ENCODE data around the gene CYSLTR2.

CYSLTR2 gene, protein sequence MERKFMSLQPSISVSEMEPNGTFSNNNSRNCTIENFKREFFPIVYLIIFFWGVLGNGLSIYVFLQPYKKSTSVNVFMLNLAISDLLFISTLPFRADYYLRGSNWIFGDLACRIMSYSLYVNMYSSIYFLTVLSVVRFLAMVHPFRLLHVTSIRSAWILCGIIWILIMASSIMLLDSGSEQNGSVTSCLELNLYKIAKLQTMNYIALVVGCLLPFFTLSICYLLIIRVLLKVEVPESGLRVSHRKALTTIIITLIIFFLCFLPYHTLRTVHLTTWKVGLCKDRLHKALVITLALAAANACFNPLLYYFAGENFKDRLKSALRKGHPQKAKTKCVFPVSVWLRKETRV

DNA sequence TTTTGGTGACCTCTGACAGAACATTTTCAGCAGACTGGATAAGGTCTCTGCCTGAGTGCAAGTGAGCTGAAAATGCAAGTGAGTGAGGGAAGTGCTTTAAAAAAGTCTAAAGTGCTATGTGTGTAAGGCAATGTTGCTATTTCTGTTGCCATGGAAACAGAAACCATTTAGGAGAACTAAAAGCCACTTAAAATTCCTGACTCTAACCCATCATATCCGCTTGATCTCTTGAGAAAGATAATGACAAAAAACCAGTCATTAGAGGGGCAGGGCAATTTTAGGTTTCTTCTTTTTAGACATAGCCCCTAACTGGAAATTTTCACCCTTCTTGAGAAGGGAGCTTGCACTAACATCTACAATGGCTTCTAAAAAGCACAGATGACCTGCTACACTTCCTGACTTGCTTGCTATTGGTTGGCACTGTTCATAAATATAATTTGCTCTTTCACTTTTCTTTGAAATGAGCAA, at the start of gene CYSLTR2:
Gene CYSLTR2, plus strand, starts transcription at position 458 of the 468 bp plus-strand sequence. CDS start 52,889 bp downstream, outside the sequence.
- no peak for DNase-seq (ENCODE audit: low read depth in 1 of 2, low spot score in 1 of 2)

DNA sequence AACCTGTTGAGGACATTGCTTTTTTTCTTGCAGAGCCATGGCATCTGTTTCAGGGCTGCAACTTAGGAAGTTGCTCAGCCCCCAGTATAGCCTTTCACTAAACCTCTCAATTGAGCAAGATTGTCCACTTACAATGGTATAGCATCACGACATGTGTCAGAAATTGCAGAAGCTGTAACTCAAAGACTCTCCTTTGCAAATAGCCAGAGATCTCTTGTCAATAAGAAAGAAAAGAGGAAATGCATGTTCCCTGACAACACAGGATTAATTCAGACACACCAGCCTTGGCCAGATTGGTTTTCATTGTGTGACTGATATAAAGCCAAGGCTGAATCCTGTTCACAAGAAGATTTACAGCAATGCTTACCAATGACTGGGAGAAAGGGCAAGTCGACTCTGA, 38.7 kb upstream of the CYSLTR2 start:
- DNase-seq (ENCODE audit: low read depth in 1 of 2, low spot score in 1 of 2): no peak

DNA sequence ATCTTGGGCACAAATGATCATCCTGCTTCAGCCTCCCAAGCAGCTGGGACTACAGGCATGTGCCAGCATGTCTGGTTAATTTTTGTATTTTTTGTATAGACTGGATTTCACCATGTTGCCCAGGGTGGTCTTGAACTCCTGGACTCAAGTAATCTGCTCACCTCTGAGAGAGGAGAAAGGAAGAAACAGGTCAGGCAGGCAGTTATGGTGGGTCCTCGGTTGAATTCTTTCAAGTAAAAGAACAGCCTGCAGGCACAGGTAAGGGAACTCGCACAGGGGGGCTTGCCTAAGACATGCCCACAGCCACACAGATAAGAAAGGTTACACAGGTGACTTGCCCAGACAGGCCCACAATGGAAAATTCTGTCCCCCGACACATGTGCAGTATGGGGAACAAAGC, 34.8 kb upstream of the CYSLTR2 start:
- DNase-seq (ENCODE audit: low read depth in 1 of 2, low spot score in 1 of 2): no peak

DNA sequence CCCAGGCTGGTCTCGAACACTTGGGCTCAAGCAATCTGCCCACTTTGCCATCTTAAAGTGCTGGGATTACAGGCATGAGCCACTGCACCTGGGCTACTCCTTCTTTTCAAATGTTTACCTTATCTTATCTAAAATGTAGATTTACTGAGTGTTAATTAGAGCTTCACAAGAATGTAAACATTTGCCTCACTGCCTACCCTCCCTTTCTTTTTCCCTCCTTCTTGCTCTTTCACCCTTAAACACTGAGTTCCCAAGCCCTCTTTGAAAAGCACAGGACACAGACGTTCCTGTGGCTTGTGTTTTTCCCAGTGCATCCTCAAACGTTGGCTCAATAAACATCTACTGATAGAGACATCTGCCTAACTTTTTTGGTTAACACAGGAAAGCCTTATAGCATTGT, 32.7 kb upstream of the CYSLTR2 start:
- no peak for DNase-seq (ENCODE audit: low read depth in 1 of 2, low spot score in 1 of 2)

DNA sequence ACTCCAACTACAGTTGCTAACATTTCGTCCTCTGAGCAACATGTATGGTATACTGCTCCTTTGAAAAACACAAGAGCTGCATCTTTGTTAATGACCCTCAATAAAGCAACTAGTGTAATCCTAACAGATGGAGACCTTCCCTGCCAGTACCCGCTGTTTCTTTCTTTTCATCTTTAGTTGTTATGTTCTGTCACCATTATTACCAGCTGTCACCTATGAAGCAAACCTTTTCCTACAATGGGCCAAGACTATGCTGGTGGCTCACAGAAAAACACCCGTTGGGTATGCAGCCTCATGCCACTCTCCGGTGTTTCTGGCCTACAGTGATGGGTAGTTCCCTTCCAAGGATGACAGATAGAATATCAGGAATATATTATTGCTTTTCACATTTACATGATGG, 29.7 kb upstream of the CYSLTR2 start:
- DNase-seq (ENCODE audit: low read depth in 1 of 2, low spot score in 1 of 2): no peak

DNA sequence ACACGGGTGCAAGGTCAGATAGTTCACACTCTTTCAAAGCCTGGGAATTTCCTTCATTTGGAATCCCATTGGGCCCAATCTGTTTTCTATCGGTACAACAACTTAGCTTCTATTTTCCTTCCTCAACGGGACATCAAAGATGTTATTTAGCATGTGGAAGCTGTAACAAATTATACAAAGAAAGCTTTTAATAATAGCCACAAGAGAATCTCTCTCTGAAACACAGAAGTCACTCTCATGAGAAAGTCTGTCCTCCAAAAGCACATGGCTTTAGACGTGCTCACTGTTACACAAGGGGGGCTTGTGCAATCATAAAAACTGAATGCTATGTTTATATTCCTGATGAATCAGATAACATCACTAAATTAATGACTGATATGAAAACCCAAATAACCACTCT, 28.9 kb upstream of the CYSLTR2 start:
- no peak for DNase-seq (ENCODE audit: low read depth in 1 of 2, low spot score in 1 of 2)

DNA sequence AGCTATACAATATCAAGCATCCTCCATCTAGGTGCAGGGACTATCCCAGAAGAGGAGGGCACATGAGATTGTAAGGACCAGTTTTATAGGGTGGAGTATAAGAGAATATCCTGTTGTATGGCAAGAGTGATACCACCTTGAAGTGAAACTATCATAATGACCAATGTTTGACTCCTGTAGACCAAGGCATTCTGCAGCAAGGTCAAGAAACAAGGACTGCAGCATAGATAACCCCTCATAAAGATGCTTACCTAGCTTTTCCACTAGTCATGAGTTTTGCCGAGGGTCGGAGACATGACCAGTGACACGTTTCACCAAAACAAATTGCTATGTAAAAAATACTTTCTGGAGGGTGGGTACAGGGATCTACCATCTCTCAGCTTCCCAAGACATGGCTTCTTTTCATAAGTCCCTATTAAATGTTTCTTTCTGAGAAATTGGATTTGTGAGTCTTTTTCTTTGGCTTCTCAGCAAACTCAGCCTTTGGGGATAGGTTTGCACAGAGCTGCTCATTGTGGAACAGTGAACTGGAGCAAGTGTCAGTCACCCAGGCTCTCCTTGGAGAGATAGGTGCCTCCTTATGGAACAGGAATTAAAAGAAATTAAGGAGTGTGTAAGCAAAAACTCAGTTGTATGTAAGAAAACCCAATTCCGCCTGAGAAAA, 28.2 kb upstream of the CYSLTR2 start:
- DNase-seq (ENCODE audit: low read depth in 1 of 2, low spot score in 1 of 2): no peak

DNA sequence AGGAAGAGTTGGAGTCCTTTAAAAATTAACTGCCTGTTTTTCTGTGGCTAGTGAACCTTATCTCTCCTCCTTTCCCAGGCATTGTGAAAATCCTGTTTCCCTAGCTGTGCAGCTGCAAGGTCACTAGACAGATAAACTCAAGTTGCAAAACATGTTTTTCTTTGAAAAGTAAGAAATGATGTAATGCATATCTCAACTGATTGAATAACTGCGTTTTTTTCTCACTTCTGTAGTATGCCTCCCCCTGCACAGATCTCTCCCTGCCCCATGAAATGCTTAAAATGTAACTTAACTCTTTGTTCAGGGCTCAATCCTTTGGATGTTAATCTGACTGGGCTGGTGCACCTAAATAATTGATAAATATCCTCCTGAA, 27.7 kb upstream of the CYSLTR2 start:
- DNase-seq (ENCODE audit: low read depth in 1 of 2, low spot score in 1 of 2): no peak

DNA sequence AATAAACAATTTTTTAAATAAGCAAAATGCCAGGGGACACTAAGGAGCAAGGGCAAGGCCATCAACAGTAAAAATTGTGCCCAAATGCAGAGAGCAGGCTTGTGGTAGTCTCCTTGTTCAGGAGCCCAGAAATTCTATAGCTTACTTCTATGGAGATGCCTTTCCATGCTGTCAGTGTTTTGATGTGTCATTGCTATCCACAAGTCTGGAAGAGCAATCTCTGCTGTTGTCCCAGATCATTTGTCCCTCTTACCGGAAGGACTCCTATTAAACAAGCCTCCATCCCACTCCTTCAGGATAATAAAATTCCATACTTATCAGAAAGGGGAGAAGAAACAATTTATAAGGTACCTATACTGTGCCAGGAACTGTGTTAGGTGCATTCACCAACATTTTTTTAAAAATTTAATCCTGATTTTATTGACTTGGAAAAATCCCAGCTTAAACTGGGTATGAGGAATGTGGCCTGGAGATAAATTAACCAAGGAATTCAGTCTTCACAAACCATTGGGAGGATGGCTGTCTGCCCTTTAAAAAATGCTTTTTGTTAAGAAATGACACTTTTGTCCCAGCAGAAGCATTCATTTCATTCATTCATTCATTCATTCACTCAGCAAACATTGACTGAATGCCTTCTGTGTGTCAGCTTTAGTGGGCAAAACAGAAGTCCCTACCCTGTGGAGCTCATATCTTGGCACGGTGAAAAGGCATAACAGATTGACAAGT, 26.8 kb upstream of the CYSLTR2 start:
- DNase-seq (ENCODE audit: low read depth in 1 of 2, low spot score in 1 of 2): no peak

DNA sequence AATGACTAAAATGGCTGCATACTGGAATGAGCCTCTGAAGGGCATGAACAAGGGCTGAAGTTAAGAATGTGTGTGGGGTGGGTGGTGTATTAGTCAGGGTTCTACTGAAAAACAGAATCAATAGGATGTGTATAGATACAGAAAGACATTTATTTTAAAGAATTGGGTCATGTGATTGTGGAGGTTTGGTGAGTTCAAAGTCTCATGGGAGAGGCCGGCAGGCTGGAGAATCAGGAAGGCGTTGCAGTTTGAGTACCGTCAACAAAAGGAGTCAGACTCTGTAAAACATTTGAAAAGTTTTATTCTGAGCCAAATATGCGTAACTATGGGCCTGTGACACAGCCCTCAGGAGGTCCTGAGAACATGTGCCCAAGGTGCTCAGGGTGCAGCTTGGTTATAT, 24.5 kb upstream of the CYSLTR2 start:
- DNase-seq (ENCODE audit: low read depth in 1 of 2, low spot score in 1 of 2): no peak

DNA sequence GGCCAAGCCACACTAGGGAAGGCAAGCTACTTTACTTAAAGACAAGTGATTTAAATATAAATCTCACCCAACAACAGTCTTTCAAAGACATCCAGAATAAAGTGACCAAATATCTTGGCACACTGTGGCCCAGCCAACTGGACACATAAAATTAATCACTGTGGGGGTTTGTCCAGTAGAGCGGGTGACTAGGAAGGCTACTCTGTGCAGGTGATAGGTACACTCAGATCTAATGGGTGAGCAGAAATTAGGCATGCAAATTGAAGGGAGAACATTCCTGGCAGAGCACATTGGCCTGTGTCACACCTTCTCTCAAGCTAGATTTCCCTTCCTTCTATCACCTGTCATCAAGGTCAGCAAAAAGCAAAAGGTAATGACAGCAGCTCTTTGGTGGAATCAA, 23.4 kb upstream of the CYSLTR2 start:
- no peak for DNase-seq (ENCODE audit: low read depth in 1 of 2, low spot score in 1 of 2)

DNA sequence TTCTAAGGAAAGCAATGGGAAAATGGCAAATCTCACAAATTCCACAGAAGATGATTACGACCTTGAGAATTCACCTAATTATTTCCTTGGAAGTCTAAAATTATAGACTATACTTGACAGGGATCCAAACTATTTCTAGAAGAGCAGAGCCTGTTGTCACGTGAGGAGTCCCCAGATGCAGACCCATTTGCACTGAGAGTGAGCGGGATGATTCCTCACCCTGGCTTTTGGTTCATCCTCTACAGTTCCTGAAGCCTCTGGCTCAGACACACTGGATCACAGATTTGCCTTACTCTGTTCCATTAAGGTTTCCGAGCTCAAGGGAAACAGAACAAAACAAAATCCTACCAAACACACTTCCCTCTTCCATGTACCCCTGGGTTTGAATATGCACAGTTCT, 23.0 kb upstream of the CYSLTR2 start:
- DNase-seq (ENCODE audit: low read depth in 1 of 2, low spot score in 1 of 2): no peak

DNA sequence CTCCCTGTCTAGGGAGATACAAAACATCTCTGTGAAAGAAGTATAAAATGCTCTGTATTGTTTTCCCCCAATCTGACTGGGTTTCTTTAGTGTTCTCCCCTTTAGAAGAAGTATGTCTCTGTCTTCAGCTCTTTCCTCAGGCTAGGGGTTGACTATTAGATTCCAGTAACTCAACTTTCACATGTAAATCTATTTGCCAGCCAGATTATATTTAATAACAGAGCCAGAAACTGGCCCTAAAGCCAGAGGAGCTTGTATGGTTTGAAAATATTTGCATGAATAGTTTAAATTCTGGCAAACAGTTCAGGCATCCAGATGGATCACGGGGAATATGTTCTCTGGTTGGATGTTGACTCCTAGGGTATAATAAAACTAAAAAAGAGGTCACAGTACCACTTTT, 22.3 kb upstream of the CYSLTR2 start:
- DNase-seq (ENCODE audit: low read depth in 1 of 2, low spot score in 1 of 2): no peak

DNA sequence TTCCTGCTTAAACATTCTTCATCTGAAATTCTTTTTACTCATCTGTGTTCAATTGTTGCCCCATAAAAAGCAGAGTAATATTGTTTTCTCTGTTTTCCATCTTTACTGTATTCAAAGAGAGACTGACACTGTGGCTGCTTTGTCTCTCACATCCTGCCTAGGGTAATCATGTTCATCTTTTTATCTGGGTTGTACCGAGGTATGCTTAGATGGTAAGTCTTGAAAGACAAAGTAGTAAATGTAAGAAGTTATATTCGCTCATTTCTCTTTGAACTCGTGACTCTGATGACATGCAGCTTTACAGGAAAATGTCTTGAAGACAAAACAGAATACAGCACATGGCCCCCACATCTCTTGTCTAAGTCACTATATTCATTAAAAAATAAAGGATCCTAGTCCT, 20.0 kb upstream of the CYSLTR2 start:
- DNase-seq (ENCODE audit: low read depth in 1 of 2, low spot score in 1 of 2): no peak

DNA sequence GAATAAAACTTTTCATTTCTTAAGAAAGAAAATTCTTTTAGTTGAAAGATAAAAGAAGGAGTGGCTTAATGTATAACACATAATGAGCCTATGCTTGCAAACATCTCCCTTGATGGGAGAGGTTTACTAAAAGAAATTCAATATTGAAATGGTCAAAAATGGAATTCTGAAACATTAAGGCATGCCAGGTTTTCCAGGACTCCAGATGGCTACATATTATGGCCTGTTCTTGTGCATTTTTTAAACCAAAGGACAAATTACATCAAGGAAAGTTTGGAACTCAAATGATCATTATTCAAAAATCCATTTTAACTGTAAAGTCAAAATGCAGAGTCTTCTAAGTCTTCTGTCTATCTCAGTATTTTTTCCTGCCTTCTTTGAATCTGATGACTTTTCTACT, 19.1 kb upstream of the CYSLTR2 start:
- no peak for DNase-seq (ENCODE audit: low read depth in 1 of 2, low spot score in 1 of 2)

DNA sequence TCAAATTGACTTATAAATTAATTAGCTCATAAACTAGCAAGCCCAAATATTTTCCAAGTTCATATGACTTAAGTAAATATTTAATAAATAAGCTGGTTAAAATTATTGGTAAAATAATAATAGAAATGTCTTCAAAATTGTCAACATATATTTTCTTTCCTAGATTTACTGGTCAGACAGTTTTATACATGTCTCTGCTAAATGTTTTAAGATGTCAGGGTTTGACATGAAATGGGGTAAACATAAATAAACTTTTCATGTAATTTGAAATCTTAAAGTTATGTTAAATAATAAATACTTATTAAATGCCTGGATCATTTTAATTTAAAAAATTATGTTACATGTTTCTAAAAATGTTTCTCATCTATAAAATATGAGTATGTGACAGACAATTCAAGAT, 18.3 kb upstream of the CYSLTR2 start:
- DNase-seq (ENCODE audit: low read depth in 1 of 2, low spot score in 1 of 2): no peak

DNA sequence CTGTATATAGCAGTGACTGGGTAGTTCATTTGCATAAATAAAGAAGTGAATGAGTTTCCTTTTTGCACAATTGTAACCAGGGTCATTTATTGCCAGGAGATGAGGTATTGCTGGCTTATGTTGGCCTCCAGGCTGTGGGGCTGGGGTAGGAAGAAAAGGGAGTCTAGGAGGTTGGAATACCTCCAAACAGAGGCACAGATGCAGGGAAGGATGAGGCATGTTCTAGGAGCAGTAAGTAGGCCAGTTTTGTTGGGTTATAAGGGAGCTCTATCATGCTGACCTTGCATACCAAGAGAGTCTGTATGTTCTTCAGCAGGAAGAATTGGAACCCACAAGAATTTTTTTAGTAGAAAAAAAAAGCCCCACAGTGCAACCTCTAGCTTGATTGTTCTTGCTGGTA, 17.2 kb upstream of the CYSLTR2 start:
- no peak for DNase-seq (ENCODE audit: low read depth in 1 of 2, low spot score in 1 of 2)

DNA sequence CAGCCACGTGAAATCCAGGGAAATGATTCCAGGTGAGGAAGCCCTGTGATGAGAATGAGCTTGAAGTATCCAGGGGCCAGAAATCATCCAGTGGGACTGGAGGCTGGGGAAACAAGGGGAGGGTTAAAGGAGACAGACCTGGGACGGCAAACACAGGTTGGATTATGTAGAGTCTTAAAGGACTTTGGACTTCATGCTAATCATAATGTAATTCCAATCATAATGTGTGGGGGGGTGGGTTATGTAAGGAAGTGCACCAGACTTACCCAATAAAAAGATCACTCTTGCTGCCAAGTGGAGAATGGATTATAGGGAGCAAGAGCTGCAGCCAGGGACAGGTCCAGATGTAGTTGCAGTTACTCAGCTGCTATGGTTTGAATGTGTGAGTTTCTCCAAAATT, 16.1 kb upstream of the CYSLTR2 start:
- no peak for DNase-seq (ENCODE audit: low read depth in 1 of 2, low spot score in 1 of 2)

DNA sequence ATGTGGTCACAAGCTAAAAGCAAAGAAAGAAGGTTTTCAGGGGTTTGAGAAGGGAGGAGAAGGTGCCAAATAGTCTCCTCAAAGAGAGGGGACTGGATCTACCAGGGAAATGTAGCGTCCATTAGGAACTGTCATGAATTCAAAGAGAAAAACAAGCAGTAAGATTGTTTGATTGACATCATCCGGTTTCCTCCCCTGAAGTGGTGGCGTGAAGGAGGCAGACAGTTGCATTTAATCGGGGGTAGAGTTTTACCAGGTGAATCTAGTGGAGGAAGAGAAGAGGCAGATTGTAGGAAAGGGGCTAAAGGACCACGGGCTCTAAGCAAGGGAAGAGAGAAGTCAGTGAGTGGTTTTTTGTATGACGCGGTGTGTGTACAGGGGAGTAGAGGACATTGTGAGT, 13.0 kb upstream of the CYSLTR2 start:
- no peak for DNase-seq (ENCODE audit: low read depth in 1 of 2, low spot score in 1 of 2)

DNA sequence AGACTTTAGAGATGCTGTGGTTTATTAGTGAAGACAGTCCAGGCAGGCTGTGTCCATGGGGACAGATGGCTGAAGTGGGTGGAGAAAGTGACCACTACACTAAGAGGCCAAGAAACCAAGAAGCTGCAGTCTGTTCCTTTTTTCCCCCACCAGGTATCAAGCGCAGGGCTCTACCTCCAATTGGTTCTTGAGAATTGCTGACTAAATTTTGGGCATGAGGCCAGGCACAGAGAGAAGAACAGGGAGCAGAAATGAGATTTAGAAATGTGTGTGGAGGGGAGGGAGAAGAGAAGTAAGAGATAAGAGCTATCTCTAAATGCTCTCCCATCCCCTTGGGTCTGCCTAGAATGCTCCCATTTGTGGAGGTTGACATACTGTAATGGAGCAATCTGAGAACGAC, 12.3 kb upstream of the CYSLTR2 start:
- DNase-seq (ENCODE audit: low read depth in 1 of 2, low spot score in 1 of 2): no peak

DNA sequence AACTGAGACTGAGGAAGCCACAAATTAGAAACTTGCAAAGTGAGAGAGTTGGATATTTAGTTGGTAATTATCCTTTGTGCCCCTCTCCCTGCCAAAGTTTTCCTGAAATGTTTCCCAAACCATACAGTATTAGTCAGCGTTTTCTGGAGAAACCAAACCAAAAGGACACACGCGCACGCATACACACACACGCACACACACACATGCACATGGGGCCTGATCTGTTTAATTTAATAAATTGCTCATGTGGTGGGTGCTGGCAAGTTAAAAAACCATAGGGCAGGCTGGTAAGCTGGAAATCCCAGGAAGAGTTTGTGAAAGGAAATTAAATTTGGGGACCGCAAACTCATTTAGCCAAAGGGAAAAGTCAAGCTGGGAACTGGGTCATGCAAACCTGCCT, 11.7 kb upstream of the CYSLTR2 start:
- no peak for DNase-seq (ENCODE audit: low read depth in 1 of 2, low spot score in 1 of 2)

DNA sequence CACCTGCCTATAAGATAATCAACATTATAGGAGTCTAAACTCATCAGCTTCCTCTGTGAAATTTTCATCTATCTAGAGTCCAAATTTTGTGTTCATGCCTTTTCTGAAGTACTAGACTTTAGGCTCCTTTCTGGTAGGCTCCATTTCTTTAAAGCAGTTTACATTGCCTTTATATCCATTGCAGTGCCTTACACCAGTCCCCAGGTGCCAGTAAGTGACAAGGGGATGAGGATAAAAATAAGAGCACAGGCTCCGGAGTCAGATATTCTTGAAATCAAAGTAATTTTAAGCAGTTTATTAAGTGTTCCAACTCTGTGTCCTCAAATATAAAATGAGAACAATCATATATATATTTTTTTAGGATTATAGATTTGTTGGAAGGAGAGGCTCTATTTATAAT, 10.6 kb upstream of the CYSLTR2 start:
- no peak for DNase-seq (ENCODE audit: low read depth in 1 of 2, low spot score in 1 of 2)
